Activated T-cell treated with anti-CD3 and anti-CD28 coated beads, Interleukin-2, amount 50 U/mL, for 4 hours (primary cell): ENCODE data around the gene JAKMIP3. TPM values are rescaled to one million over a fixed set of nuclear protein-coding genes. Genes with fewer than 3 reads are reported as not detected.

Experiments used
- ATAC-seq, 2 donors: fragments of 200-7000 bp; cut with Tn5 transposase; one replicate each; pipeline ENCODE4 v1.10.0; 2021
- DNase-seq: peaks from one replicate; pipeline ENCODE4 v3.0.0-alpha.2; 2020
- H3K27me3 Mint-ChIP-seq: one replicate; pipeline ENCODE4 v1.8.0; 2021; ENCODE audit warnings: low read depth, mixed read lengths
- H3K36me3 Mint-ChIP-seq: one replicate; pipeline ENCODE4 v1.8.0; 2022; ENCODE audit warnings: mixed read lengths; ENCODE audit not compliant: insufficient read depth
- H3K4me1 Mint-ChIP-seq: one replicate; pipeline ENCODE4 v1.8.0; 2021; ENCODE audit warnings: low read depth, mixed read lengths
- H3K4me3 Mint-ChIP-seq: one replicate; pipeline ENCODE4 v1.8.0; 2021; ENCODE audit warnings: mild to moderate bottlenecking, moderate library complexity, mixed read lengths
- H3K9me3 Mint-ChIP-seq: one replicate; pipeline ENCODE4 v1.8.0; 2021; ENCODE audit warnings: mixed read lengths
- total RNA-seq, 3 donors: library from RNA; stranded (reverse); gene quantifications; one replicate each; pipeline ENCODE4 v1.2.1, GENCODE V29; 2021

JAKMIP3 gene
- total RNA-seq, 3 donors from 2014 or later = 0.08 to 0.35 (median 0.08) TPM

DNA sequence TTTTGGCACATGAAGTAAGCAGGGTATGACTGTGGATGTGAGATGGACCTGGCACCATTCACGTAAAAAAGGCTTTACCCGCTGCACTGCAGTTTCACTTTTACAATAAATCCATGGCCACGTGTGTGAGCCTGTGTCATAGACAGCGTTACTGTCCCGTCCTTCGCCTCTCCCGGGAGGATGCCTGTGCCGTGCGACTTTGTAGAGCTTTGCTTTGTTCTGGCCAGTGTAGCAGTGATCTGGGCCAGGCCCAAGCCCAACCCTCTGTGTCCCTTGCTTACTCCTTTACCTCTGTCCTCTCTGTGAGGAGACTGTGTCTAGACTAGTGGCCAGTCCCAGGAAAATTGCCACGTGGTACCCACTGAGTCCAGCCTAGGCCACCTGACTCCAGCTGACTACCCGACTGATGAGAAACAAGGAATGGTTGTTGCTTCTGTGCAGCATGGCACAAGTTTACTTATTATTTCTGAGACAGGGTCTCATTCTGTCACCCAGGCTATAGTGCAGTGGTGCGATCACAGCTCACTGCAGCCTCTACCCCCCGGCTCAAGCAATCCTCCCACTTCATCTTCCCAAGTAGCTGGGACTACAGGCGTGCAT, 48.1 kb downstream of the JAKMIP3 start:
- H3K9me3 Mint-ChIP-seq = no peaks in the 10 kb centered on the region
- ATAC-seq (no peak), DNase-seq (no peak)
- H3K4me3 Mint-ChIP-seq = no peak overlapping the region
- no peaks in the 10 kb centered on the region for H3K36me3 Mint-ChIP-seq
- no peaks in the 10 kb centered on the region for H3K4me1 Mint-ChIP-seq
- H3K27me3 Mint-ChIP-seq = no peaks in the 10 kb centered on the region

DNA sequence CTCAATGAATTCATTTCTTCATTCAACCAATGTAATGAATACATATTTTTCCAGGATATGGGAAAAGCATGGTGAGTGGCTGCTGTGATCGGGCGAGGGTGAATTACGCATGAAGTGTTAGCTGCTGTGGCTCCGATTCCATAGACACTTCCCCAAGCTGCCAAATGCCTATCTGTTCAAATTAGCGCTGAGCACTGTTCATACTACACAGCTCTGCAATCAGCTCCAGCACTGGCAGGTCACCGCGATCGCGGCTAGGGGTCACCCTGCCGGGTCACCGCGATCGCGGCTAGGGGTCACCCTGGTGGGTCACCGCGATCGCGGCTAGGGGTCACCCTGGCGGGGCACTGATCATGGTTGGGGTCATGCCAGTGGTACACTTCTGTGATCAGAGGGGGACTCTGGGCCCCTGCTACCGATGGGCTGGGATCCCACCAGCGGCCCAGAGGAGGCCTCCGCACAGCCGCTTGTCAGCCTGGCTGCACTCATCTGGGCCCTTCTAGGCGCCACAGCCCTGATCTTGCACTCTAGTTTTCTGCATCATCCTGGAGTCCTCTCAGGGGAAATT, 49.3 kb downstream of the JAKMIP3 start:
- DNase-seq (no peak), ATAC-seq (no peak)
- H3K4me3 Mint-ChIP-seq = no peak overlapping the region
- no peaks in the 10 kb centered on the region for H3K27me3 Mint-ChIP-seq
- no peaks in the 10 kb centered on the region for H3K4me1 Mint-ChIP-seq
- H3K9me3 Mint-ChIP-seq = no peaks in the 10 kb centered on the region
- no peaks in the 10 kb centered on the region for H3K36me3 Mint-ChIP-seq

Other genes starting within 250 kb of the JAKMIP3 start
- gene PPP2R2D, start 164.9 kb upstream of the JAKMIP3 start, total RNA-seq = 10 to 100 TPM; 22.6 to 25.7 (median 24.1) TPM
- gene BNIP3, start 84.0 kb upstream of the JAKMIP3 start, total RNA-seq = 10 to 100 TPM; 36.5 to 40.5 (median 38.6) TPM
- 1 to 10 TPM; 1.6 to 6.3 (median 3.4) TPM for gene DPYSL4, start 121.0 kb downstream of the JAKMIP3 start, total RNA-seq
- gene STK32C, start 242.0 kb downstream of the JAKMIP3 start, total RNA-seq = 10 to 100 TPM; 14.8 to 18.0 (median 15.3) TPM